ENCODE results near the gene BTBD17.

The BTBD17 gene

GRCh38 chr17:74386386-74386785 lies 24.7 kb upstream of the BTBD17 start:
- DNase-seq = no peak

GRCh38 chr17:74385201-74385600 lies 23.5 kb upstream of the BTBD17 start:
- no peak for DNase-seq

- DNase-seq = no peak
These were observed 21.5 kb upstream of the BTBD17 start for GRCh38 chr17:74383141-74383540.

GRCh38 chr17:74380959-74381808 lies 19.5 kb upstream of the BTBD17 start:
- no peak for DNase-seq

GRCh38 chr17:74380086-74380958 lies 18.7 kb upstream of the BTBD17 start:
- no peak for DNase-seq

- peak; percentile 96 for DNase-seq
These were observed 17.9 kb upstream of the BTBD17 start for GRCh38 chr17:74379495-74380085.

- no peak for DNase-seq
These were observed 13.2 kb upstream of the BTBD17 start for GRCh38 chr17:74374858-74375257.

- DNase-seq = peak; percentile 79
These were observed 12.4 kb upstream of the BTBD17 start for GRCh38 chr17:74373838-74374606.

GRCh38 chr17:74372426-74372825 lies 10.8 kb upstream of the BTBD17 start:
- no peak for DNase-seq

- DNase-seq = no peak
These were observed 10.0 kb upstream of the BTBD17 start for GRCh38 chr17:74371653-74372147.

- no peak for DNase-seq
These were observed 8.2 kb upstream of the BTBD17 start for GRCh38 chr17:74369665-74370490.

- DNase-seq = no peak
These were observed 7.6 kb upstream of the BTBD17 start for GRCh38 chr17:74369221-74369620.

- DNase-seq = peak; percentile 85
These were observed 6.8 kb upstream of the BTBD17 start for GRCh38 chr17:74368341-74369081.

GRCh38 chr17:74367206-74367605 lies 5.5 kb upstream of the BTBD17 start, which contains the start of gene GPR142:
Gene GPR142 (plus strand): TSS chr17:74367506. CDS start chr17:74369541, 2,035 bp downstream.
- no peak for DNase-seq

- DNase-seq = peak; percentile 40
These were observed 1.3 kb upstream of the BTBD17 start for GRCh38 chr17:74362810-74363498.

- DNase-seq = no peak
These were observed 369 bp upstream of the BTBD17 start for GRCh38 chr17:74362069-74362405.

GRCh38 chr17:74360899-74361229 lies 804 bp downstream of the BTBD17 start:
- DNase-seq = no peak

GRCh38 chr17:74359916-74360315 lies 1.8 kb downstream of the BTBD17 start:
- no peak for DNase-seq

- DNase-seq = no peak
These were observed 3.0 kb downstream of the BTBD17 start for GRCh38 chr17:74358697-74359096.

- no peak for DNase-seq
These were observed 4.2 kb downstream of the BTBD17 start for GRCh38 chr17:74357466-74357809.

All from eye (tissue), 1 donor.